SK-N-SH treated with all-trans-retinoic acid at 6 μM for 48 hours (cell line): ENCODE measurements around the gene GRB7.

Experiments
- CREB5 ChIP-seq: fragments of 250-450 bp; sonication (Bioruptor Pico); IDR thresholded peaks from 2 replicates; pipeline ENCODE4 v1.5.1; 2020; ENCODE audit warnings: low read depth, mild to moderate bottlenecking, moderate library complexity
- ZFP30 ChIP-seq: fragments of 450-650 bp; formaldehyde crosslinking; IDR thresholded peaks from 2 replicates; pipeline ENCODE4 v1.5.0; 2022; ENCODE audit warnings: mild to moderate bottlenecking, moderate library complexity
- ZNF70 ChIP-seq: fragments of 450-650 bp; formaldehyde crosslinking; IDR thresholded peaks from 2 replicates; pipeline ENCODE4 v1.5.0; 2020; ENCODE audit warnings: mild to moderate bottlenecking, moderate library complexity

GRCh38 chr17:39754958-39755553 lies 17.3 kb downstream of the GRB7 start:
- TF ChIP-seq ZNF70 (CRISPR knock-in tag) (no peak), CREB5 (CRISPR knock-in tag) (no peak), ZFP30 (no peak)
